ENCODE measurements around the gene YBX1. TPM values are rescaled to one million over a fixed set of nuclear protein-coding genes. Genes with fewer than 3 reads are reported as not detected.

Gene YBX1
- total and polyA plus RNA-seq, 2 of the 13 experiments (the other 11 are each of a cell fraction or from before 2014, with no cell fraction given) = 339 to 628 TPM

DNA sequence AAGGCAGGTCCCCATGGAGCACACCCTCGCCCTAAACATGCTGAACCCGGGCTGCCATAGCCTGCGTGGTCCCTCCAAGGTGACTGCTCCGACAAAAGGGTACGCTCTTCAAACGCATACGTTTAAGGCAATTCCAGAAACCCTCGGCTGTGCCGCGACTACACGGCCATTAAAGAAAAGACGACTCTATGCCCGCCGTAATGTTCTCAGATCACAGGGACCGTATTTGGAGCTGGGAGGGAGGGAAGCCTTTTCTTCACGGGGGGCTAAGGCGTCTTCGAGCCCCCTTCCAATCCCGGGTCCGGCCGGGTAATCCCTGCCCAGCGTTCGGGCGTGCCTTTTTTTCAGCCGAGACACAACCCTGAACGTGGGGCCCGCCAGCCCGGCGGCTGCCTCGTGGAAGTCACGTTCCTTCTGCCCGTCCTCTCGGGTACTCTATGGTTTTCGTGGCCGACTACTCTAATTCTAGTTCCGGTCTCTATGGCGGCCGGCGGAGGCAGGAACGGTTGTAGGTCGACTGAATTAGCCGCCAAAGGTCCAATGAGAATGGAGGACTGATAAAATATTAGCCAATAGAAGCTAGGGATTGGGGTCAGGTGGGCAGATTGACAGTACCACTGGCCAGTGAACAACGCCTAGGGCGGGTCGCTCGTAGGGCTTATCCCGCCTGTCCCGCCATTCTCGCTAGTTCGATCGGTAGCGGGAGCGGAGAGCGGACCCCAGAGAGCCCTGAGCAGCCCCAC is at the start of gene YBX1 (continued):
- TF ChIP-seq ZSCAN9 (CRISPR knock-in tag; IDR thresholded peaks at IDR 0.05; ENCODE audit: borderline replicate concordance) = no peak; the same call in 1 of the 2 replicates
- no peak for TF ChIP-seq RAD21 (CRISPR knock-in tag; IDR thresholded peaks at IDR 0.05)
- TF ChIP-seq ZNF558 (CRISPR knock-in tag; IDR thresholded peaks at IDR 0.05; ENCODE audit: borderline replicate concordance) = no peak
- TF ChIP-seq MAZ (IDR thresholded peaks at IDR 0.05; ENCODE audit: borderline replicate concordance, low read depth, low read length) = no peak
- peak; percentile 26; the same call in 1 of the 2 replicates for TF ChIP-seq MAZ (CRISPR knock-in tag; IDR thresholded peaks at IDR 0.05; ENCODE audit: low read depth)
- no peak for TF ChIP-seq TEAD2 (CRISPR knock-in tag; IDR thresholded peaks at IDR 0.05)
- TF ChIP-seq THYN1 (CRISPR knock-in tag; IDR thresholded peaks at IDR 0.05; ENCODE audit: borderline replicate concordance, low read depth) = no peak
- TF ChIP-seq, protein P1, sequence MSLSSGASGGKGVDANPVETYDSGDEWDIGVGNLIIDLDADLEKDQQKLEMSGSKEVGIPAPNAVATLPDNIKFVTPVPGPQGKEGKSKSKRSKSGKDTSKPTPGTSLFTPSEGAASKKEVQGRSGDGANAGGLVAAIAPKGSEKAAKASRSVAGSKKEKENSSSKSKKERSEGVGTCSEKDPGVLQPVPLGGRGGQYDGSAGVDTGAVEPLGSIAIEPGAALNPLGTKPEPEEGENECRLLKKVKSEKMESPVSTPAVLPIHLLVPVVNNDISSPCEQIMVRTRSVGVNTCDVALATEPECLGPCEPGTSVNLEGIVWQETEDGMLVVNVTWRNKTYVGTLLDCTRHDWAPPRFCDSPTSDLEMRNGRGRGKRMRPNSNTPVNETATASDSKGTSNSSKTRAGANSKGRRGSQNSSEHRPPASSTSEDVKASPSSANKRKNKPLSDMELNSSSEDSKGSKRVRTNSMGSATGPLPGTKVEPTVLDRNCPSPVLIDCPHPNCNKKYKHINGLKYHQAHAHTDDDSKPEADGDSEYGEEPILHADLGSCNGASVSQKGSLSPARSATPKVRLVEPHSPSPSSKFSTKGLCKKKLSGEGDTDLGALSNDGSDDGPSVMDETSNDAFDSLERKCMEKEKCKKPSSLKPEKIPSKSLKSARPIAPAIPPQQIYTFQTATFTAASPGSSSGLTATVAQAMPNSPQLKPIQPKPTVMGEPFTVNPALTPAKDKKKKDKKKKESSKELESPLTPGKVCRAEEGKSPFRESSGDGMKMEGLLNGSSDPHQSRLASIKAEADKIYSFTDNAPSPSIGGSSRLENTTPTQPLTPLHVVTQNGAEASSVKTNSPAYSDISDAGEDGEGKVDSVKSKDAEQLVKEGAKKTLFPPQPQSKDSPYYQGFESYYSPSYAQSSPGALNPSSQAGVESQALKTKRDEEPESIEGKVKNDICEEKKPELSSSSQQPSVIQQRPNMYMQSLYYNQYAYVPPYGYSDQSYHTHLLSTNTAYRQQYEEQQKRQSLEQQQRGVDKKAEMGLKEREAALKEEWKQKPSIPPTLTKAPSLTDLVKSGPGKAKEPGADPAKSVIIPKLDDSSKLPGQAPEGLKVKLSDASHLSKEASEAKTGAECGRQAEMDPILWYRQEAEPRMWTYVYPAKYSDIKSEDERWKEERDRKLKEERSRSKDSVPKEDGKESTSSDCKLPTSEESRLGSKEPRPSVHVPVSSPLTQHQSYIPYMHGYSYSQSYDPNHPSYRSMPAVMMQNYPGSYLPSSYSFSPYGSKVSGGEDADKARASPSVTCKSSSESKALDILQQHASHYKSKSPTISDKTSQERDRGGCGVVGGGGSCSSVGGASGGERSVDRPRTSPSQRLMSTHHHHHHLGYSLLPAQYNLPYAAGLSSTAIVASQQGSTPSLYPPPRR (CRISPR knock-in tag; IDR thresholded peaks at IDR 0.05; ENCODE audit: borderline replicate concordance) = peak; percentile 38; the same call in 1 of the 2 replicates
- TF ChIP-seq, protein P2, sequence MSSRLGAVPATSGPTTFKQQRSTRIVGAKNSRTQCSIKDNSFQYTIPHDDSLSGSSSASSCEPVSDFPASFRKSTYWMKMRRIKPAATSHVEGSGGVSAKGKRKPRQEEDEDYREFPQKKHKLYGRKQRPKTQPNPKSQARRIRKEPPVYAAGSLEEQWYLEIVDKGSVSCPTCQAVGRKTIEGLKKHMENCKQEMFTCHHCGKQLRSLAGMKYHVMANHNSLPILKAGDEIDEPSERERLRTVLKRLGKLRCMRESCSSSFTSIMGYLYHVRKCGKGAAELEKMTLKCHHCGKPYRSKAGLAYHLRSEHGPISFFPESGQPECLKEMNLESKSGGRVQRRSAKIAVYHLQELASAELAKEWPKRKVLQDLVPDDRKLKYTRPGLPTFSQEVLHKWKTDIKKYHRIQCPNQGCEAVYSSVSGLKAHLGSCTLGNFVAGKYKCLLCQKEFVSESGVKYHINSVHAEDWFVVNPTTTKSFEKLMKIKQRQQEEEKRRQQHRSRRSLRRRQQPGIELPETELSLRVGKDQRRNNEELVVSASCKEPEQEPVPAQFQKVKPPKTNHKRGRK (CRISPR knock-in tag; IDR thresholded peaks at IDR 0.05) = no peak
- no peak for TF ChIP-seq POLR2AphosphoS2 (IDR thresholded peaks at IDR 0.05; ENCODE audit: low read depth, low read length)
- TF ChIP-seq, protein P3, sequence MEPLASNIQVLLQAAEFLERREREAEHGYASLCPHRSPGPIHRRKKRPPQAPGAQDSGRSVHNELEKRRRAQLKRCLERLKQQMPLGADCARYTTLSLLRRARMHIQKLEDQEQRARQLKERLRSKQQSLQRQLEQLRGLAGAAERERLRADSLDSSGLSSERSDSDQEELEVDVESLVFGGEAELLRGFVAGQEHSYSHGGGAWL (CRISPR knock-in tag; IDR thresholded peaks at IDR 0.05) = peak; percentile 68; the same call in 1 of the 2 replicates
- no peak for TF ChIP-seq KDM4B (CRISPR knock-in tag; IDR thresholded peaks at IDR 0.05)
- TF ChIP-seq ZBTB3 (CRISPR knock-in tag; IDR thresholded peaks at IDR 0.05; ENCODE audit: borderline replicate concordance, low read depth) = peak; percentile 60; the same call in 1 of the 2 replicates
- no peak for TF ChIP-seq MIER2 (CRISPR knock-in tag; IDR thresholded peaks at IDR 0.05)
- peak; percentile 16 for TF ChIP-seq SKI (IDR thresholded peaks at IDR 0.05; ENCODE audit: partially characterized antibody)
- peak; percentile 56; the same call in 1 of the 2 replicates for TF ChIP-seq GATA4 (IDR thresholded peaks at IDR 0.05; ENCODE audit: borderline replicate concordance, low read depth)
- no peak for TF ChIP-seq RARG (CRISPR knock-in tag; IDR thresholded peaks at IDR 0.05; ENCODE audit: low read depth)
- TF ChIP-seq RORA (CRISPR knock-in tag; IDR thresholded peaks at IDR 0.05) = no peak
- peak; percentile 60; the same call in 1 of the 2 replicates for TF ChIP-seq NRL (CRISPR knock-in tag; IDR thresholded peaks at IDR 0.05; ENCODE audit: borderline replicate concordance)
- TF ChIP-seq ZNF180 (CRISPR knock-in tag; IDR thresholded peaks at IDR 0.05; ENCODE audit: borderline replicate concordance, low read depth) = peak; percentile 60; the same call in 1 of the 2 replicates

Data from HepG2 (cell line).